Esophagus muscularis mucosa (tissue), 3 donors: ENCODE data around the gene MYADM.

ENCODE experiments used
- CTCF ChIP-seq, 3 experiments: fragments of 200-600 bp in 2 of 3; fragments of 450-650 bp in 1 of 3; sonication (generic) in 2 of 3; IDR thresholded peaks; one replicate each; pipeline ENCODE4 v1.5.1; 2017 to 2019; ENCODE audit warnings: antibody characterized with exemption in 3 of 3, mild to moderate bottlenecking in 2 of 3, moderate library complexity in 1 of 3
- EP300 ChIP-seq: sonication (generic); formaldehyde crosslinking; IDR thresholded peaks from one replicate; pipeline ENCODE4 v1.6.1; 2017; ENCODE audit warnings: antibody characterized with exemption

- no peak for TF ChIP-seq CTCF (IDR thresholded peaks at IDR 0.05)
- TF ChIP-seq EP300, result no peak
Observed at GRCh38 chr19:53874606-53874990, 6.9 kb downstream of the MYADM start.
